MM.1S (cell line): ENCODE measurements around the gene ZCWPW1.

Experiments
- DNase-seq: peaks from one replicate; pipeline ENCODE4 v3.0.0-alpha.2; 2015
- H2AFZ ChIP-seq: fragments of 300-600 bp; sonication (generic); 2 replicates; pipeline ENCODE4 v1.6.0; 2016; ENCODE audit warnings: antibody characterized with exemption, low read length
- H3F3A ChIP-seq: fragments of 300-600 bp; sonication (generic); 2 replicates; pipeline ENCODE4 v1.6.1; 2016; ENCODE audit warnings: mild to moderate bottlenecking, antibody characterized with exemption, low read length, moderate library complexity, mixed read lengths; ENCODE audit not compliant: insufficient read depth
- H3K27ac ChIP-seq: fragments of 300-600 bp; sonication (generic); 2 replicates; pipeline ENCODE4 v1.5.1; 2016; ENCODE audit warnings: mild to moderate bottlenecking, low read length
- H3K27me3 ChIP-seq: fragments of 300-600 bp; sonication (generic); replicated peaks from 2 replicates; pipeline ENCODE4 v1.6.0; 2016; ENCODE audit warnings: low read length; ENCODE audit not compliant: insufficient read depth
- H3K36me3 ChIP-seq: fragments of 300-600 bp; sonication (generic); replicated peaks from 2 replicates; pipeline ENCODE4 v1.6.1; 2016; ENCODE audit warnings: mild to moderate bottlenecking, low read length, mixed read lengths; ENCODE audit not compliant: insufficient read depth
- H3K4me1 ChIP-seq: fragments of 300-600 bp; sonication (generic); 2 replicates; pipeline ENCODE4 v1.6.1; 2016; ENCODE audit warnings: low read length, mixed read lengths
- H3K4me2 ChIP-seq: fragments of 300-600 bp; sonication (generic); 2 replicates; pipeline ENCODE4 v1.6.0; 2016; ENCODE audit warnings: low read depth, low read length
- H3K4me3 ChIP-seq: fragments of 300-600 bp; sonication (generic); 2 replicates; pipeline ENCODE4 v1.5.1; 2016; ENCODE audit warnings: low read length, mixed read lengths
- H3K79me2 ChIP-seq: fragments of 300-600 bp; sonication (generic); 2 replicates; pipeline ENCODE4 v1.6.1; 2016; ENCODE audit warnings: mixed run types, low read length, mixed read lengths
- H3K9ac ChIP-seq: fragments of 300-600 bp; sonication (generic); 2 replicates; pipeline ENCODE4 v1.6.1; 2016; ENCODE audit warnings: low read length, mixed read lengths
- H3K9me2 ChIP-seq: fragments of 300-600 bp; sonication (generic); replicated peaks from 2 replicates; pipeline ENCODE4 v1.6.1; 2016; ENCODE audit warnings: mild to moderate bottlenecking, low read length, mixed read lengths; ENCODE audit not compliant: insufficient read depth
- H3K9me3 ChIP-seq: fragments of 300-600 bp; sonication (generic); replicated peaks from 2 replicates; pipeline ENCODE4 v1.6.1; 2016; ENCODE audit warnings: mild to moderate bottlenecking, low read length, mixed read lengths; ENCODE audit not compliant: insufficient read depth
- H4K20me1 ChIP-seq: fragments of 300-600 bp; sonication (generic); 2 replicates; pipeline ENCODE4 v1.6.1; 2016; ENCODE audit warnings: mild to moderate bottlenecking, low read length, moderate library complexity, mixed read lengths; ENCODE audit not compliant: insufficient read depth
- EZH2 ChIP-seq: fragments of 300-600 bp; sonication (generic); optimal IDR thresholded peaks from 2 replicates; pipeline ENCODE3; 2017; ENCODE audit warnings: low read depth, mild to moderate bottlenecking, antibody characterized with exemption, low read length, mixed read lengths
- EZH2phosphoT487 ChIP-seq: fragments of 300-600 bp; sonication (generic); IDR thresholded peaks from 2 replicates; pipeline ENCODE4 v1.6.1; 2018; ENCODE audit warnings: antibody characterized with exemption, low read length
- TF ChIP-seq, protein P1 (sequence below): fragments of 300-600 bp; sonication (generic); IDR thresholded peaks from 2 replicates; pipeline ENCODE4 v1.5.1; 2016; ENCODE audit warnings: antibody characterized with exemption, low read length, mixed read lengths

Gene ZCWPW1

DNA sequence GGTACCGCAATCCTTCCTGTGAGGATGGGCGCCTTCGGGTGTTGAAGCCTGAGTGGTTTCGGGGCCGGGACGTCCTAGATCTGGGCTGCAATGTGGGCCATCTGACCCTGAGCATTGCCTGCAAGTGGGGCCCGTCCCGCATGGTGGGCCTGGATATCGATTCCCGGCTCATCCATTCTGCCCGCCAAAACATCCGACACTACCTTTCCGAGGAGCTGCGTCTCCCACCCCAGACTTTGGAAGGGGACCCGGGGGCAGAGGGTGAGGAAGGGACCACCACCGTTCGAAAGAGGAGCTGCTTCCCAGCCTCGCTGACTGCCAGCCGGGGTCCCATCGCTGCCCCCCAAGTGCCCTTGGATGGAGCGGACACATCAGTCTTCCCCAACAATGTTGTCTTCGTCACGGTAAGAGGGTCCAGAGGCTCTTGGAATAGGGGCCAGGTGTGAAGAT is 2.8 kb upstream of the ZCWPW1 start:
- Histone ChIP-seq H3K4me3 (no peak overlapping the region), H3K9me3 (no peaks in the 10 kb centered on the region), H3F3A (peaks cover 51% of the 10 kb centered on the region), H3K27ac (no peak overlapping the region), H2AFZ (no peak overlapping the region), H3K9ac (no peak overlapping the region), H3K79me2 (peaks cover 63% of the 10 kb centered on the region), H3K27me3 (no peaks in the 10 kb centered on the region), H4K20me1 (no peaks in the 10 kb centered on the region), H3K4me1 (peaks cover 22% of the 10 kb centered on the region; the same call in 1 of the 2 replicates), H3K9me2 (no peaks in the 10 kb centered on the region), H3K4me2 (no peak overlapping the region; the same call in 1 of the 2 replicates), H3K36me3 (peaks cover 11% of the 10 kb centered on the region; the same call in 1 of the 2 replicates)
- TF ChIP-seq, protein P1, sequence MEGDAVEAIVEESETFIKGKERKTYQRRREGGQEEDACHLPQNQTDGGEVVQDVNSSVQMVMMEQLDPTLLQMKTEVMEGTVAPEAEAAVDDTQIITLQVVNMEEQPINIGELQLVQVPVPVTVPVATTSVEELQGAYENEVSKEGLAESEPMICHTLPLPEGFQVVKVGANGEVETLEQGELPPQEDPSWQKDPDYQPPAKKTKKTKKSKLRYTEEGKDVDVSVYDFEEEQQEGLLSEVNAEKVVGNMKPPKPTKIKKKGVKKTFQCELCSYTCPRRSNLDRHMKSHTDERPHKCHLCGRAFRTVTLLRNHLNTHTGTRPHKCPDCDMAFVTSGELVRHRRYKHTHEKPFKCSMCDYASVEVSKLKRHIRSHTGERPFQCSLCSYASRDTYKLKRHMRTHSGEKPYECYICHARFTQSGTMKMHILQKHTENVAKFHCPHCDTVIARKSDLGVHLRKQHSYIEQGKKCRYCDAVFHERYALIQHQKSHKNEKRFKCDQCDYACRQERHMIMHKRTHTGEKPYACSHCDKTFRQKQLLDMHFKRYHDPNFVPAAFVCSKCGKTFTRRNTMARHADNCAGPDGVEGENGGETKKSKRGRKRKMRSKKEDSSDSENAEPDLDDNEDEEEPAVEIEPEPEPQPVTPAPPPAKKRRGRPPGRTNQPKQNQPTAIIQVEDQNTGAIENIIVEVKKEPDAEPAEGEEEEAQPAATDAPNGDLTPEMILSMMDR: no peak
- TF ChIP-seq EZH2phosphoT487 (no peak), EZH2 (no peak)
- DNase-seq: no peak

DNA sequence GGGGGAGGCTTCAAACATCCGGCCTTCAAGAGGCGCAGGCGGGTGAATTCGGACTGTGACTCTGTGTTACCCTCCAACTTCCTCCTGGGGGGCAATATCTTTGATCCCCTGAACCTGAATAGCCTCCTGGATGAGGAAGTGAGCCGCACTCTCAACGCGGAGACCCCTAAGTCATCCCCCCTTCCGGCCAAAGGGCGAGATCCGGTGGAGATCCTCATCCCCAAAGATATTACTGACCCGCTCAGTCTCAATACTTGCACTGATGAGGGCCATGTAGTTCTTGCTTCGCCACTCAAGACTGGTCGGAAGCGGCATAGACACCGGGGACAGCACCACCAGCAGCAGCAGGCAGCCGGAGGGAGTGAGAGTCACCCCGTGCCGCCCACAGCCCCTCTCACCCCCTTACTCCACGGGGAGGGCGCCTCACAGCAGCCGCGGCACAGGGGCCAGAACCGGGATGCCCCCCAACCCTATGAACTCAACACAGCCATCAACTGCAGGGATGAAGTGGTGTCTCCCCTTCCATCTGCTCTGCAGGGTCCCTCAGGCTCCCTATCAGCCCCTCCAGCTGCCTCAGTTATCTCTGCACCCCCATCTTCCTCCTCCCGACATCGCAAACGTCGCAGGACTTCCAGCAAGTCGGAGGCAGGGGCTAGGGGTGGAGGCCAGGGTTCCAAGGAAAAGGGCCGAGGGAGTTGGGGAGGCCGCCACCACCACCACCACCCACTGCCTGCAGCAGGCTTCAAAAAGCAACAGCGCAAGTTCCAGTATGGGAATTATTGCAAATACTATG is 2.2 kb upstream of the ZCWPW1 start:
- Histone ChIP-seq H3K27me3 (no peaks in the 10 kb centered on the region), H3K9me2 (no peaks in the 10 kb centered on the region), H3K36me3 (peaks cover 11% of the 10 kb centered on the region; the same call in 1 of the 2 replicates), H3K9me3 (no peaks in the 10 kb centered on the region), H3K4me3 (peak overlapping the region; percentile 93), H3K9ac (peak overlapping the region; percentile 100), H2AFZ (no peak overlapping the region), H3F3A (peaks cover 51% of the 10 kb centered on the region), H3K4me1 (peaks cover 24% of the 10 kb centered on the region; the same call in 1 of the 2 replicates), H3K27ac (peak overlapping the region; percentile 100; the same call in 1 of the 2 replicates), H3K4me2 (peak overlapping the region; percentile 83), H4K20me1 (no peaks in the 10 kb centered on the region), H3K79me2 (peaks cover 61% of the 10 kb centered on the region)
- DNase-seq: no peak
- TF ChIP-seq, protein P1: no peak
- TF ChIP-seq EZH2: no peak
- TF ChIP-seq EZH2phosphoT487: no peak

DNA sequence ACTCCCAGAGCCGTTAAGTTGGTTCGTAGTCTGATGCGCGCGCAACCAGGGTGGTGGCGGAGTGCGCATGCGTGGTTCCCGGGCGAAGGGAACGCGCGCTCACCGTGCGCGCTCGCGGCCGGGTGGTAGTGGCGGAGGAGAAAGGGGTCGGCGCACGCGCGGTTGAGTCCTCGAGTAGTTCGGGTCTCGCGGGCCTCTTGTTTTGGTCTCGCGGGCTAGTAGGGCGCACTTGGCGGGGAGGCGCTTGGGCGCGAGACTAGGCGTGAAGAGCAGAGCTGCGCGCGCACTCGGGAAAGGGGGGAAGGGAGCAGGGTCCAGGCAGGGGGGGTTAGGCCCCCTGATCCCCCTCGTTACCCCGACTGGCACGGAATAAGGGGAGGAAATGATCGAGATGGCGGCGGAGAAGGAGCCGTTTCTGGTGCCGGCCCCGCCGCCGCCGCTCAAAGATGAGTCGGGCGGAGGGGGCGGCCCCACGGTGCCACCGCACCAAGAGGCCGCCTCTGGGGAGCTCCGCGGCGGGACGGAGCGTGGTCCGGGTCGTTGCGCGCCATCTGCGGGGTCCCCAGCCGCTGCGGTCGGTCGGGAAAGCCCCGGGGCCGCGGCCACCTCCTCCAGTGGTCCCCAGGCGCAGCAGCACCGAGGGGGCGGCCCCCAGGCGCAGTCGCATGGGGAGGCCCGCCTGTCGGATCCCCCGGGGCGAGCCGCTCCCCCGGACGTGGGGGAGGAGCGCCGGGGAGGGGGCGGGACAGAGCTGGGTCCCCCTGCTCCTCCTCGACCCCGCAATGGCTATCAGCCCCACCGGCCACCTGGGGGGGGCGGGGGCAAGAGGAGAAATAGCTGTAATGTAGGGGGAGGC is 1.4 kb upstream of the ZCWPW1 start, which contains the start of gene MEPCE:
Gene MEPCE (plus strand): TSS at position 195 of the 856 bp plus-strand sequence. CDS start 188 bp downstream, at position 383.
- H3K9me2 ChIP-seq: no peaks in the 10 kb centered on the region
- peak within 1 kb of the TSS; percentile 93 for H3K4me3 ChIP-seq
- H4K20me1 ChIP-seq: no peaks in the 10 kb centered on the region
- peak within 1 kb of the TSS; percentile 100 for H3K9ac ChIP-seq
- no peak for TF ChIP-seq EZH2
- H3F3A ChIP-seq: peaks cover 50% of the 10 kb centered on the region
- peak within 1 kb of the TSS; percentile 33 for H2AFZ ChIP-seq
- H3K79me2 ChIP-seq: peaks cover 52% of the 10 kb centered on the region
- H3K36me3 ChIP-seq: peaks cover 11% of the 10 kb centered on the region; the same call in 1 of the 2 replicates
- peak within 1 kb of the TSS; percentile 100 for H3K27ac ChIP-seq
- DNase-seq: peak; percentile 94
- no peaks in the 10 kb centered on the region for H3K9me3 ChIP-seq
- peak within 1 kb of the TSS; percentile 83 for H3K4me2 ChIP-seq
- peaks cover 27% of the 10 kb centered on the region for H3K4me1 ChIP-seq
- H3K27me3 ChIP-seq: no peaks in the 10 kb centered on the region
